PC-9 (cell line): ENCODE measurements around the gene MBP. TPM values are rescaled to one million over a fixed set of nuclear protein-coding genes. Genes with fewer than 3 reads are reported as not detected.

Experiments used
- BruUV-seq: library from RNA; stranded (reverse); fragments of 400-500 nt; replicated peaks from 2 replicates; lab custom pipeline; 2021; lab: Mats Ljungman, UMichigan
- CTCF ChIA-PET: fragments of 300-600 bp; sonication (Branson Sonifier 250); formaldehyde crosslinking; loops from one replicate; lab custom pipeline; 2022; ENCODE audit warnings: antibody characterized with exemption; lab: Charles Lee
- POLR2A ChIA-PET: fragments of 300-600 bp; sonication (Branson Sonifier 250); formaldehyde crosslinking; loops from one replicate; lab custom pipeline; 2022; ENCODE audit warnings: antibody characterized with exemption; ENCODE audit not compliant: unreplicated experiment; lab: Charles Lee
- DNase-seq, 2 experiments: peaks; one replicate each; pipeline versions ENCODE4 v3.0.0 to v3.0.0-alpha.2; 2015 to 2022; ENCODE audit warnings: mixed read lengths in 1 of 2
- H2AFZ ChIP-seq: fragments of 200-600 bp; sonication (generic); 2 replicates; pipeline ENCODE4 v1.8.1; 2017; ENCODE audit warnings: antibody characterized with exemption
- H3F3A ChIP-seq: fragments of 200-600 bp; sonication (generic); 2 replicates; pipeline ENCODE4 v1.8.1; 2017; ENCODE audit warnings: antibody characterized with exemption, mild to moderate bottlenecking, low read depth; ENCODE audit not compliant: insufficient read depth
- H3K27ac ChIP-seq: fragments of 200-600 bp; sonication (generic); 2 replicates; pipeline ENCODE4 v1.6.1; 2016; ENCODE audit warnings: mixed run types
- H3K27me3 ChIP-seq: fragments of 200-600 bp; sonication (generic); 2 replicates; pipeline ENCODE4 v1.6.1; 2016; ENCODE audit warnings: low read depth, mixed run types; ENCODE audit not compliant: insufficient read depth
- H3K36me3 ChIP-seq: fragments of 200-600 bp; sonication (generic); 2 replicates; pipeline ENCODE4 v1.6.1; 2016; ENCODE audit warnings: low read depth, mixed run types
- H3K4me1 ChIP-seq: fragments of 200-600 bp; sonication (generic); replicated peaks from 2 replicates; pipeline ENCODE4 v1.6.1; 2016; ENCODE audit warnings: mixed run types; ENCODE audit not compliant: insufficient read depth
- H3K4me2 ChIP-seq: fragments of 200-600 bp; sonication (generic); 2 replicates; pipeline ENCODE4 v1.6.1; 2017; ENCODE audit warnings: mixed run types
- H3K4me3 ChIP-seq: fragments of 200-600 bp; sonication (generic); 2 replicates; pipeline ENCODE4 v1.6.1; 2016; ENCODE audit warnings: mixed run types
- H3K79me2 ChIP-seq: fragments of 200-600 bp; sonication (generic); 2 replicates; pipeline ENCODE4 v1.6.1; 2017; ENCODE audit warnings: low read depth, mixed run types
- H3K9me2 ChIP-seq: fragments of 200-600 bp; sonication (generic); 2 replicates; pipeline ENCODE4 v1.8.1; 2017; ENCODE audit warnings: mild to moderate bottlenecking; ENCODE audit not compliant: insufficient read depth
- H3K9me3 ChIP-seq: fragments of 200-600 bp; sonication (generic); 2 replicates; pipeline ENCODE4 v1.8.1; 2016; ENCODE audit warnings: low read depth; ENCODE audit not compliant: insufficient read depth
- H4K20me1 ChIP-seq: fragments of 200-600 bp; sonication (generic); 2 replicates; pipeline ENCODE4 v1.8.1; 2017; ENCODE audit not compliant: insufficient read depth
- CTCF ChIP-seq: fragments of 200-600 bp; sonication (generic); conservative IDR thresholded peaks from 2 replicates; pipeline ENCODE4 v1.6.1; 2017; ENCODE audit warnings: mixed run types, antibody characterized with exemption, mild to moderate bottlenecking, moderate library complexity
- EZH2 ChIP-seq: fragments of 200-600 bp; sonication (generic); IDR thresholded peaks from 2 replicates; pipeline ENCODE4 v1.8.0; 2017; ENCODE audit warnings: antibody characterized with exemption, low read depth
- intact Hi-C: fragments of 100-400 bp; cut with micrococcal nuclease; formaldehyde crosslinking; loops from one replicate; pipeline ENCODE4 v1.10.0; 2022; ENCODE audit not compliant: unreplicated experiment
- total RNA-seq: library from RNA; stranded (reverse); gene quantifications from 2 replicates; pipeline ENCODE4 v1.2.3, GENCODE V29; 2021

The MBP gene
- total RNA-seq, 1 experiment from 2014 or later = 37.9 TPM

- Histone ChIP-seq H3K36me3 (no peaks in the 10 kb centered on the region), H3K9me2 (no peaks in the 10 kb centered on the region), H3K27ac (no peak overlapping the region), H3K79me2 (no peaks in the 10 kb centered on the region), H3K4me1 (no peaks in the 10 kb centered on the region), H3K27me3 (no peaks in the 10 kb centered on the region), H4K20me1 (no peaks in the 10 kb centered on the region), H3F3A (no peaks in the 10 kb centered on the region), H3K4me3 (no peak overlapping the region), H3K4me2 (no peak overlapping the region), H2AFZ (no peak overlapping the region), H3K9me3 (no peaks in the 10 kb centered on the region)
- intact Hi-C loops = no loop called here
- no peak for DNase-seq
- no peak for TF ChIP-seq CTCF
- ChIA-PET CTCF (no interaction called here), POLR2A (no interaction called here)
- BruUV-seq = no TSS peak
Measured at GRCh38 chr18:76989647-76990190, 142.9 kb downstream of the MBP start.

GRCh38 chr18:76988827-76989646 is 143.5 kb downstream of the MBP start:
- DNase-seq = no peak
- Histone ChIP-seq H2AFZ (no peak overlapping the region), H3K36me3 (no peaks in the 10 kb centered on the region), H3K79me2 (no peaks in the 10 kb centered on the region), H3F3A (no peaks in the 10 kb centered on the region), H3K4me1 (no peaks in the 10 kb centered on the region), H3K27me3 (no peaks in the 10 kb centered on the region), H3K9me2 (no peaks in the 10 kb centered on the region), H4K20me1 (no peaks in the 10 kb centered on the region), H3K27ac (no peak overlapping the region), H3K4me2 (no peak overlapping the region), H3K4me3 (no peak overlapping the region), H3K9me3 (no peaks in the 10 kb centered on the region)
- TF ChIP-seq EZH2 (no peak), CTCF (no peak)
- CTCF ChIA-PET = no interaction called here
- intact Hi-C loops = no loop called here
- POLR2A ChIA-PET = no interaction called here
- BruUV-seq = no TSS peak

DNA sequence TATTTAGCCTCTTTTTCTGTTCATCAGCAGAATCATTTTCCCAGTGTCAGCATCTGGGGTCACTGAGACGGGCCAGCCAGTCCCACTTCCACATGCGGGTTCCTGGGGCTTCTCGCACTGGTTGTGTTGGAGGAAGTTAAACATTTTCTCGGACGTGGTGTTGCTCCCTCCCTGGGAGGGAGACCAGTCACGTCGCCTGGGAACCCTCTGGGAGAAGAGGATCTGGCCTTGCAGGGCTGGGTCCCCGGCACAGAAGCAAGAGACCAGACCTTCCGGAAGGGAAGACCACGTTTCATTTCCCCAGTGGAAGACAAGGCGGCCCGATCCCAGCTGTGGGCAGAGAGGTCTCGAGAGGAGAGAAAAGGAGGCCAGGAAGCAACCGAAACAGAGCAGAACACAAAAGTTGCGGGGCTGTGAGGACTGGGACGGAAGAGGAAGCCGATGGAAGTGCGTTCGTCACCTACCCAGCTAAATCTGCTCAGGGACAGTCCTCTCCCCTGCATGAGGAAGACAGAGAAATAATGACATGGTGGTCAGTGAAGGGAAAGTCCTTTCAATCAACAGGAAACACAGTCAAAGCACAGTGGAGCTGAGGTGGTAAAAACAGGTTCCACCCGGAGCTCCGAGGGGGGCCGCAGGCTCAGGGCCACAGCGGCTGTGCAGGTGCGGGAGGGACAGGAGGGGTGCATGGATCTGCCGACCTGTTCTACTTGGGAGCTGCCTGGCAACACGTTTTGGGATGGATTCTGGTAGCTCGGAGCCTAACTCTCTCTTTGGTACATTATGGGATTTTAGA is 144.4 kb downstream of the MBP start:
- POLR2A ChIA-PET = no interaction called here
- no peaks in the 10 kb centered on the region for H4K20me1 ChIP-seq

More for the DNA sequence above, 144.4 kb downstream of the MBP start:
- DNase-seq = no peak
- Histone ChIP-seq H3K79me2 (no peaks in the 10 kb centered on the region), H2AFZ (no peak overlapping the region), H3K4me1 (no peaks in the 10 kb centered on the region), H3K9me3 (no peaks in the 10 kb centered on the region), H3K27me3 (no peaks in the 10 kb centered on the region), H3K27ac (no peak overlapping the region), H3K36me3 (no peaks in the 10 kb centered on the region), H3F3A (no peaks in the 10 kb centered on the region), H3K9me2 (no peaks in the 10 kb centered on the region), H3K4me2 (no peak overlapping the region), H3K4me3 (no peak overlapping the region)
- TF ChIP-seq CTCF (no peak), EZH2 (no peak)
- intact Hi-C loops = no loop called here
- BruUV-seq = no TSS peak
- CTCF ChIA-PET = no interaction called here
